ENCODE results near the gene REP15. TPM values are rescaled to one million over a fixed set of nuclear protein-coding genes. Genes with fewer than 3 reads are reported as not detected.

Gene REP15
- total and polyA plus RNA-seq, 2 of the 4 experiments (the other 2 are of a cell fraction) = 0.48 to 2.2 TPM

DNA sequence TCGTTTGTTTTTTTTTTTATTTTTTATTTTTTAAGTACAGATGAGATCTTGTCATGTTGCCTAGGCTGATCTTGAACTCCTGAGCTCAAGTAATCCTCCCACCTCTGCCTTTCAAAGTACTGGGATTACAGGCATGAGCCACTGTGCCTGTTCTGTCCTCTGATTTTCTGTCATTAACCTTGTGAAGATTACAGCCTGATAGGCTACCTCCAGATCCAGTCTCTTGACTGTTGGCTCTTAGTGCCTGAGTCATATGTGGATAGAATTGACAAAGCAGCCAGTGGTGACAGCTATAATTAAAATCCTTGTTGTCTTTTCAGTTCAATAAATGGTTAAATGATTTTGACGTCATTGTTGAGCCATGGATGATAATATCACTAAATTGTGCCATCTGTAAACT lies 21.3 kb upstream of the REP15 start:
- CTCF ChIA-PET = no interaction called here
- H3K36me3 ChIP-seq (ENCODE audit: control insufficient read depth, insufficient read depth, low read length) = peaks cover 14% of the 10 kb centered on the region

More for the DNA sequence above, 21.3 kb upstream of the REP15 start:
- ATAC-seq (ENCODE audit: low read depth) (no peak), DNase-seq (no peak)
- Histone ChIP-seq H3K18ac (ENCODE audit: low read depth, low read length) (no peak overlapping the region), H4K8ac (ENCODE audit: low read depth in 2 of 2, low read length in 2 of 2) (no peak overlapping the region), H3K9me1 (ENCODE audit: insufficient read depth, low read length) (peaks cover 2% of the 10 kb centered on the region; the same call in 1 of the 2 replicates), H2BK20ac (ENCODE audit: low read depth, low read length) (no peak overlapping the region), H3K4me1 (ENCODE audit: control insufficient read depth, insufficient read depth, low read length) (no peaks in the 10 kb centered on the region), H3K4me2 (ENCODE audit: low read depth, low read length) (no peak overlapping the region), H2BK120ac (ENCODE audit: low read depth, low read length) (no peak overlapping the region), H4K91ac (ENCODE audit: insufficient read depth, low read depth, low read length) (no peak overlapping the region), H3K56ac (ENCODE audit: extremely low read depth, insufficient read depth, low read length) (no peak overlapping the region), H2AFZ (replicated peaks; ENCODE audit: low read length, poor library complexity) (no peak overlapping the region), H3K9ac (ENCODE audit: low read depth, low read length) (no peak overlapping the region), H3K9me3 (ENCODE audit: control insufficient read depth, insufficient read depth, low read length) (no peaks in the 10 kb centered on the region), H3K14ac (replicated peaks; ENCODE audit: low read depth, low read length) (no peak overlapping the region), H3K4me3 (ENCODE audit: insufficient read depth, low read depth, low read length) (no peak overlapping the region), H4K20me1 (ENCODE audit: insufficient read depth, low read length) (no peaks in the 10 kb centered on the region), H2BK5ac (ENCODE audit: low read depth, low read length, poor library complexity, severe bottlenecking) (no peak overlapping the region), H3K27me3 (ENCODE audit: control insufficient read depth, insufficient read depth, low read length) (no peaks in the 10 kb centered on the region), H2AK9ac (replicated peaks; ENCODE audit: low read depth, low read length, poor library complexity) (no peak overlapping the region), H3K79me1 (ENCODE audit: low read depth in 1 of 2, low read length in 2 of 2) (peaks cover 0 to 6% of the 10 kb centered on the region in 2 experiments; a peak in 1 of 4 replicates), H3K4ac (ENCODE audit: low read depth, low read length) (no peak overlapping the region), H3K27ac (ENCODE audit: insufficient read depth, low read length) (no peak overlapping the region), H3K23ac (ENCODE audit: low read depth, low read length) (no peak overlapping the region), H2AK5ac (ENCODE audit: low read depth, low read length) (no peak overlapping the region), H2BK15ac (ENCODE audit: low read depth, low read length) (no peak overlapping the region), H4K5ac (ENCODE audit: low read depth, low read length) (no peak overlapping the region)
- dilution Hi-C loops (cut with HindIII; ENCODE audit: low sequenced_read_pairs, unreplicated experiment) (no loop called here), intact Hi-C loops (cut with micrococcal nuclease) (no loop called here), in situ Hi-C loops (cut with MboI; ENCODE audit: low sequenced_read_pairs) (no loop called here)
- BruUV-seq (replicated peaks) = no TSS peak
- TF ChIP-seq BHLHE40 (IDR thresholded peaks at IDR 0.05; ENCODE audit: low read depth, low read length) (no peak), CHD1 (IDR thresholded peaks at IDR 0.05; ENCODE audit: low read depth, low read length) (no peak), RFX5 (IDR thresholded peaks at IDR 0.05; ENCODE audit: low read depth, low read length) (no peak), NFE2L2 (IDR thresholded peaks at IDR 0.05; ENCODE audit: low read depth, low read length) (no peak), RAD21 (IDR thresholded peaks at IDR 0.05; ENCODE audit: low read length) (no peak), USF2 (IDR thresholded peaks at IDR 0.05; ENCODE audit: low read depth, low read length) (no peak), MXI1 (IDR thresholded peaks at IDR 0.05; ENCODE audit: borderline replicate concordance, low read depth, low read length) (no peak)
- POLR2A ChIA-PET (ENCODE audit: unreplicated experiment) = interaction anchor here (0.6 kb wide), 1 partner anchor 73 kb away, joined by 23 read pairs; no protein-coding TSS in a partner anchor
- WGBS, 2 experiments (ENCODE audit: extremely low coverage in 2 of 2, insufficient read length in 1 of 2) = no CpG with 5 or more reads among the region's 2 CpGs

All from IMR-90 (cell line).